RWPE1 (cell line): ENCODE measurements around the gene PTPRE.

Experiments used
- CTCF ChIA-PET: fragments of 350-600 bp; sonication (Branson Sonifier 250); formaldehyde crosslinking; extraction: SDS; loops from one replicate; lab custom pipeline; 2021; lab: Yijun Ruan, JAX
- POLR2A ChIA-PET: fragments of 400-600 bp; formaldehyde crosslinking; extraction: SDS; loops from one replicate; lab custom pipeline; 2020; ENCODE audit warnings: antibody characterized with exemption; ENCODE audit not compliant: low non-redundant PET; lab: Yijun Ruan, JAX
- DNase-seq: peaks from one replicate; pipeline ENCODE4 v3.0.0; 2012; ENCODE audit warnings: low spot score
- H3K27ac ChIP-seq: fragments of 450-650 bp; 2 replicates; pipeline ENCODE4 v1.5.1; 2017
- TF ChIP-seq, protein P1 (sequence below): fragments of 450-650 bp; conservative IDR thresholded peaks from 2 replicates; pipeline ENCODE4 v1.5.1; 2017; ENCODE audit warnings: low read depth, mild to moderate bottlenecking

Gene PTPRE

DNA sequence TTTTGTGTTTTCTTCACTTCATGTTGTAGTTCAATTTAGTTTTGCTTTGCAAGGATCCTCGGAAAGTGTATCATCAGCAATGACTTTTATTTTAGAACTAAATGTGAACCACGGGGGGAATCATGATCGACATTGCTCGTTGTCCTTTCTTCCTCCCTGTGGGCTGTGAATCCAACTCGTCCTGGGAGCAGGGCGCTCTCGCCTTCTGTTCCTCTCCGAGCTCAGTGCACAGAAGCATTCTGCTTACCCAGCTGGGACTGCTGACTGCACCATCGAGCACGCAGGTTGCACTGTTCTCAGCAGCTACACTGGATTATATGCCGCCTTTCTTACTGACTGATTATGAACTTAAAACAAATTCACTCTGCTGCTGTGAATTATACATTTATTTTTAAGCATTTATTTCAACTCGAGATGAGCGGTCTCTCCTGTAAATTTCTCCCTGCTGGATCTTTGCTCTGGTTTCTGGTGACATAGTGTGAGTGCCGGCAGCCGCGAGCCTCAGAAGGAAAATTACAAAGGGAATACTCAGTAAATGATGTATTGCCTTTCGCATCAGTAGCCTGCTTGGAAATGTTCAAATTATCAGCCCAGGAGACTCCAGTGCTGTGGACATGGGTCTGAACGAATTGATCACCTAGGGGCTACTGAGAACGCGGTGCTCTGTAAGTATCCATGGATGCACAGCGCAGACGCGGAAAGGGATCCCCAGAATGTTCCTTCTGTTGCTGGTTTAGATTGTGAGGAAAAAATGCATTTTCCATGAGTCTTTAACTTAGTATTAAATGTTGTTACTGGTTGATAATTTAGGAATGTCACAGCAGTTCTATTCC is 92.6 kb downstream of the PTPRE start:
- H3K27ac ChIP-seq, result no peak overlapping the region
- DNase-seq, result no peak
- TF ChIP-seq, protein P1, sequence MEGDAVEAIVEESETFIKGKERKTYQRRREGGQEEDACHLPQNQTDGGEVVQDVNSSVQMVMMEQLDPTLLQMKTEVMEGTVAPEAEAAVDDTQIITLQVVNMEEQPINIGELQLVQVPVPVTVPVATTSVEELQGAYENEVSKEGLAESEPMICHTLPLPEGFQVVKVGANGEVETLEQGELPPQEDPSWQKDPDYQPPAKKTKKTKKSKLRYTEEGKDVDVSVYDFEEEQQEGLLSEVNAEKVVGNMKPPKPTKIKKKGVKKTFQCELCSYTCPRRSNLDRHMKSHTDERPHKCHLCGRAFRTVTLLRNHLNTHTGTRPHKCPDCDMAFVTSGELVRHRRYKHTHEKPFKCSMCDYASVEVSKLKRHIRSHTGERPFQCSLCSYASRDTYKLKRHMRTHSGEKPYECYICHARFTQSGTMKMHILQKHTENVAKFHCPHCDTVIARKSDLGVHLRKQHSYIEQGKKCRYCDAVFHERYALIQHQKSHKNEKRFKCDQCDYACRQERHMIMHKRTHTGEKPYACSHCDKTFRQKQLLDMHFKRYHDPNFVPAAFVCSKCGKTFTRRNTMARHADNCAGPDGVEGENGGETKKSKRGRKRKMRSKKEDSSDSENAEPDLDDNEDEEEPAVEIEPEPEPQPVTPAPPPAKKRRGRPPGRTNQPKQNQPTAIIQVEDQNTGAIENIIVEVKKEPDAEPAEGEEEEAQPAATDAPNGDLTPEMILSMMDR, result no peak
- POLR2A ChIA-PET, result no interaction called here
- CTCF ChIA-PET, result interaction anchor here (0.8 to 1.9 kb wide), 4 partner anchors 9 to 212 kb away, joined by 3 to 11 read pairs (median 4); no protein-coding TSS in a partner anchor

DNA sequence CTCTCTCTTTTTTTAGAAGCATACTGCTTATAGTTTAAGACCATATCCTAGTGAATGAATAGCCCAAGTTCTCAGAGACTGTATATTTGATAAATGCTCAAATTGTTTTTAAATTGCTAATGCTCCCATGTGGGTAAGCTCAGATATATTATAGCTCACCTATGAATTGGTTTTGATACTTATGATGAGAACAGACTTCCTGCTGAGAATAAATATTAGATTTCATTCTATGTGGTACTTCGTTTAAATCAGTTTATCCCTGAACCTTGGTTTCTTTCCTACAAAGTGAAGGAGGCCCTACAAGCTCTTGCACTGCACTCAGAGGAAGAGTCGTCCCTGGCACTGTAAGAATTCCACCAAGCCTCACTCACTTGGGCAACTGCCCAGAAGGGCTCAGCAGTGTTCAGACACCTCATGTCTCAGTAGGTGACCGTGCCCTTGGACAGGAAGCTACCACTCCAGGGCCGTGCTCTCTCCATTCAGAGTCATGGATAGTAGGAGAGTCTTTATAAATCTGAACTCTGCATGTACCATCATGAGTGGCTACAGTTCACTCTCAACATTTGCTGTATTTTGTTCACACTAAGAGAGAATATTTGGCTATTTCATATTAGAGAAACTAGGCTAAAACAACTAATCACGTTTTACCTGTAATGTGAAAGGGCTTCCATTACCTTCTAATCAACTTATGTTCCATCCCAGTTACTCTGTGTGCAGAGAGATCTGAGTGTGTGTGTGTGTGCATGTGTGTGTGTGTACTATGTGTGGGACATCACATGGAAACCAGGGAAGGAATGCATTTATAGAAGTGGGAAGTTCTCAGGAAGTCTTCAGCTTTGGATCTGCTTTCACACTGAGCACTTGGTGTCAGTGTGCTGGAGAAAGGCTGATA is 93.8 kb downstream of the PTPRE start:
- POLR2A ChIA-PET, result no interaction called here
- CTCF ChIA-PET, result interaction anchor here (0.6 to 1.9 kb wide), 6 partner anchors 9 to 182 kb away, joined by 3 to 11 read pairs (median 3); no protein-coding TSS in a partner anchor
- DNase-seq, result no peak
- no peak overlapping the region for H3K27ac ChIP-seq
- TF ChIP-seq, protein P1, result no peak

DNA sequence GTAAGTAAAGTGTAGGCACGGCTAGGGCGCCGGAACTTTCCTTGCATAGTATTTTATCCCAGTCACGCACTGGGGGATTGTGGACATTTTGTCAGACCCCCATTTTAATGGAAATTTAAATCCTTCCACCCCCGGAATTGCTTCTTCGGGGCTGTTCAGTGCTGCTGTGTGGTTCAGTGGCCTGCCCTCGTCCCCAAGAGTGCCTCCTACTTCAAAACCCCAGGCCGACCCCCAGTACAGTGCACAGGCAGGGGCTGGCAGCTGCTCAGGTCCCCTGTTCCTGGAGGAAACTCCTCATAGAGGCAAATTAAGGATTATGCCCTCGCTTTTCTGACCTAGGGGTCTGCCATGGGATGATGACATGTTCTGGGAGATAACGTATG is 94.5 kb downstream of the PTPRE start:
- CTCF ChIA-PET, result interaction anchor here (0.6 to 1.9 kb wide), 3 partner anchors 10 to 114 kb away, joined by 3 to 11 read pairs (median 3); no protein-coding TSS in a partner anchor
- DNase-seq, result no peak
- POLR2A ChIA-PET, result no interaction called here
- H3K27ac ChIP-seq, result no peak overlapping the region; the same call in 1 of the 2 replicates
- TF ChIP-seq, protein P1, result no peak

DNA sequence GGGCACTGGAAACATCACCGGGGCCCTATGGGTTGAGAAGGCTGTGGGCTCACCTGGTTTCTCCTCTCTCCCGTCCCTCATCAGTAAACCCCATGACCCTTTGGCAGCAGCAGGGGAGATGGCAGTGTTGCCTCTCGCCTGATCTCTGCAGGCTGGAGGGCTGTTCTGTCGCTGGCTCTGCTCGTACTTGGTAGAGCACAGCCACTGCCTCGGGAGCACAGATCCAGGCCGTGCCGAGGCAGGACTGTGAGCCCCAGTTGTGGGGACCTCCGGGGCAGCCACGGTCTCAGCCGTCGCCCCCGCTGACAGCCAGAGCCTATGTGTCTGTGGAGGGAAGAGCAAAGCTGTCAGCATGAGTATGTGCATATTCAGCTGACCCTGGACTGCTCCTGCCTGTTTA is 94.9 kb downstream of the PTPRE start:
- H3K27ac ChIP-seq, result no peak overlapping the region; the same call in 1 of the 2 replicates
- ChIA-PET POLR2A (no interaction called here), CTCF (interaction anchor here (1.9 kb wide), 1 partner anchor 10 kb away, joined by 11 read pairs; no protein-coding TSS in a partner anchor)
- no peak for DNase-seq
- TF ChIP-seq, protein P1, result no peak

DNA sequence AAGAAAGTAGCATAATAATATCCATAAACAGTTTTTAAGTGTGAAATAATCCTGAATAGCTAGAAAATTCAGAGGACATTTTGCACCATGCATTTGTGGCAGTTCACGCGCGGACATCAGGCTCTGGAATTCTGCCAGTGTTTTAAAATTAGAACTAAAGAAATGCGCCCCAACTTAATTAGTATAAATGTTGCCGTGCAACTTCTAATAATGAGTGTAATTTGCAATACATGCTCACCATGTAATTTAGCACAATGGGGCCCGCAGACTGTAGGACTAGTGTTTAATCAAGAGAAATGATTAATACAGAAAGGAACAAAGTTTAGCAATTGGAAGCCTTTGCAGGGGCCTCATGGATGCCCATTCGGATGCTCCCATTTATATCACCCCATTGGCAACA is 96.6 kb downstream of the PTPRE start:
- POLR2A ChIA-PET, result no interaction called here

More for the DNA sequence above, 96.6 kb downstream of the PTPRE start:
- TF ChIP-seq, protein P1, result no peak
- no peak for DNase-seq
- no peak overlapping the region for H3K27ac ChIP-seq
- CTCF ChIA-PET, result interaction anchor here (0.6 kb wide), 1 partner anchor 8 kb away, joined by 4 read pairs; no protein-coding TSS in a partner anchor
